HG03196 (cell line): ENCODE measurements around the gene PDGFB.

Source experiments
- ATAC-seq: cut with Tn5 transposase; IDR thresholded peaks from one replicate; pipeline ENCODE4 v1.9.1; 2021; ENCODE audit not compliant: unreplicated experiment

Gene PDGFB

DNA sequence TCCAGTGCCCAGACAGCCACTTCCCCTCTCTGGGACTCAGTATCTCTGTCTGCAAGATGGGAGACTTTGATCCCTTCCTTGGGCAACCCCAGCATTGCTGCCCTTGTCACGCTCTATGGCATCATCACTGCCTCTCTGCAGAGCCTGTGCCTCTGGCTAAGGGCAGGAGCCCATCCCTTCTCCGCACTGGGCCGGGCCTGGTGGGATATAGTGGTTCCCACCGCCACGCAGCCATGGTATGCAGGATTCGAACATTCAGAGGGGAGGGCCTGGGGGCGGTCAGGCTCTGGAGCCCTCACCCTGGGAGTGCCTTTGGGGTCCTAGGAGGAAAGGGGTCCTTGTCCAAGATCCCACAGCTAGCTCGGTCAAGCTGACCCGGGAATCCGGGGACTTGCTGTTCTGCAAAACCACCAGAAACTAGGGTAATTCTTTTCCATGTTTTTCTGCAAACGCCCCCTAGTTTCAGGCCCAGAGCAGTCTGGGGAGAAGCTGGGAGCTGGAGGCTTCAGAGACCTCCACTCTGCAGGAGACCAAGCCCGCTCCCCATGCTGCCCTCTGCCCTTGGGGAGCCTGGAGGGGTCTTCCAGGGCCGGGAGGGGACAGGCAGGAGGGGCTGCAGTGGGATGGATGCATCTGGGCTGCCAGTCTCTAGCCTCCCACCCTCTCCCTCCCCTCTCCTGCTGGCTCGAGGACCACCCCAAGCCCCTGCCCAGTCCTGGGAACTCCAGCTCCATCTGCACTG, 67.9 kb downstream of the PDGFB start:
- ATAC-seq, result no peak

DNA sequence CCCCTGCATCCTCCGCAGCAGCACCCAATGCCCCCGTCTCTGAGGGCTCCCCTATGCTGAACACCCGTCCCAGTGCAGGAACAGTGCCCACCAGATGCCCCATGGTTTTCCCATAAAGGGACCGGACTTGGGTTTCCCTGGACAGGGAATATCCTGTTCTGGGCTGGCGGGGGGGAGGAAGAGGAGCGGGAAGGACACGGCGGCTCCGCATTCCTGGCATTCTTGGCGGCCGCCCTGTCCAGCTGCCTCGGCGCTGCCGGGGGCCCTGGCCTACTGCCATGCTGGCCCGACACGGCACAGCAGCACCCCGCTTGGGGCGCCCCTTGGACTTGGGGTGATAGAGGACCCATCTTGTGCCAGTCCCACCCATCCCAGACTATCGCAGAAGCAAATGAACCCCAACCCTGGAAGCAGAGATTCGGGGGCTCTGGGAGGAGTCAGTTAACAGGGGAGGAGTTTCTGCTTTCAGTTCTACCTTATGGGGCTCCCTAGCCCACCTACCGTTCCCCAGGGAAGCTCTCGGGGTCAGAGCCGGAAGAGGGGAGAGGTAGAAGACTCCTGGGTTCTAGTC, 68.6 kb downstream of the PDGFB start:
- ATAC-seq, result no peak

GRCh38 chr22:39175353-39176142, 69.2 kb downstream of the PDGFB start:
- ATAC-seq, result no peak

GRCh38 chr22:39174498-39175352, 70.1 kb downstream of the PDGFB start:
- ATAC-seq, result no peak

DNA sequence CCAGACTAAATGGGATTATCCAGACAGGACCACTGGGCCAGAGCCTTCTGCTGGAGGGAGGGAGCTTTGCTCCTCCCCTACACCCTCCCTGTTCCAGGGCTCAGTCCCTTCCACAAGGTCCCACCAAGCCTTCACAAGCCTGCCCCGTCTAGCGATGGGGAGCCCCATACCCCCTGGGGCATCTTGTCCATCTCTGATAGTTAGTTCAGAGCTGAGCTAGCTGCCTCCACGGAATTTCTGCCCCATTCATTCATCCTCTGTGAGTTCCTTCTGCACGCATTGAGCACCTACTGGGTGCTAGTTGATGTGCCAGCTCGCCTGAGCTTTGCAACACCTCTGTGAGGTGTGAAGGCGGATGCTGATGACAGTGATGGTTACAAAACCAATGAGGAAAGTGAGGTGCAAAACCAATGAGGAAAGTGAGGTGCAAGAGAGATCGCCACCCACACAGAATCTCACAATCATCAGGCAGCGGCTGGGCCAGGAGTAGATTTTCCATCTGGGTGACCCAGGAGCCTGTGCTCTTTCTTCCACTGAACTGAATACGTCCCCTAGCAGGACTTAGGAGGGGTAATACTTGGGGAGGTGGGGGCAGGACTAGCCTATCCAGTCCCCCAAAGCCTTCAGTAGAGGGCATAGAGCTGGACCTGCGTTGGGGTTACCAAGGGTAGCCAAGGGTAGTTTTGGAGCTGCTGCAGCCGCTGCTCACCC, 70.8 kb downstream of the PDGFB start:
- ATAC-seq, result no peak
